Mesenteric fat pad (tissue), 1 donor: ENCODE results near the gene EWSR1. TPM values are rescaled to one million over a fixed set of nuclear protein-coding genes. Genes with fewer than 3 reads are reported as not detected.
A peak's percentile ranks its signal among the peaks of the same experiment; 100 is the strongest.

Source experiments
- DNase-seq: peaks from one replicate; pipeline ENCODE4 v3.0.0-alpha.2; 2020; ENCODE audit warnings: low spot score
- total RNA-seq: library from RNA; stranded (reverse); fragmentation: NEBNext Ultra II Directional; extraction: Animal tissue kit (Norgen Biotek cat#: 25700); gene quantifications from one replicate; pipeline ENCODE4 v1.2.1, GENCODE V29; 2021
- donor health status: DM: yes; HTN: yes; CAD: no.

Gene EWSR1
- total RNA-seq, 1 donor from 2014 or later, result 191 TPM

DNA sequence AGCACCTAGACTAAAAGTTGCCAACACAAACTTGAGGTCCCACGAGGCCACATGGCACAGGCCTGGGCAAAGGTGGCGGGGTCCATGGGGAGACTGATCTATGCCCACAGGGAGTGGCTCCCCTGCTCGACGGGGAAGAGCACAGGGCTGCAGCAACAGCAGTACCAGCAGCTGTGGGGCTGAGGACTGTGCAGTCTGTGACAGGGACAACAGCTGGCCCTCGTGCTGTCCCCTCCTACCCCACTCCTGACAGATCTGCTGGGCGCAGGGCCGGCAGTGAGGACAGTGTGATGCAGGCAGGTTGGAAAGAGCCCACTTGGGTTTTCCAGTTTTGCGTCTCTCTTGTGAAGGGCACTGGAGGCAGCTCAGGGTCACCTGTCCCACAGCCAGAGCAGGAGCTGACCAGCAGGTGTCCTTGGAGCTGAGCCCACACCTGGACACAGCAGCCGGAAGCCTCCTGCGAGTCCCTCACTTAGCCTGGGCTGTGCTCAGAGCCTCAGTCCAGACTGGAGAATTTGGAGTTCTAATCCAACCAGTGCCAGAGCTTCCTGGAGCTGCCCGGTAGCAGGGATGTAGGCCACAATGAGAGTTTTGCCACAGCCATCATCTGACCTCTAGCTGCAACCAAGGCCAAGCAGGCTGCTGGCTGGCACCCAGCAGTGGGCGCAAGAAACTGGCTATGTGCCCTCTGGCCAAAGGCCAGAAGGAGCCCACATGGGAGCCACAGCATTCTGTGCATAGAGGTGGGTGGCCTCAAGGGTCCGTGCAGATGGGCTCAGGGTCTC, 34.8 kb downstream of the EWSR1 start:
- peak; percentile 88 for DNase-seq

GRCh38 chr22:29305836-29306174, 37.7 kb downstream of the EWSR1 start:
- no peak for DNase-seq

GRCh38 chr22:29306175-29306834, 38.2 kb downstream of the EWSR1 start, which contains the start of gene GAS2L1:
Gene GAS2L1 (plus strand): TSS chr22:29306650. CDS start chr22:29308106, 1,456 bp downstream.
- peak; percentile 93 for DNase-seq

GRCh38 chr22:29306835-29307595, 38.9 kb downstream of the EWSR1 start:
- peak; percentile 89 for DNase-seq

- no peak for DNase-seq
Observed at GRCh38 chr22:29307596-29308147, 39.6 kb downstream of the EWSR1 start.

- peak; percentile 90 for DNase-seq
Observed at GRCh38 chr22:29308148-29308790, 40.2 kb downstream of the EWSR1 start.

- peak; percentile 89 for DNase-seq
Observed at GRCh38 chr22:29308791-29309262, 40.8 kb downstream of the EWSR1 start.

- DNase-seq, result peak; percentile 91
Observed at GRCh38 chr22:29309332-29310064, 41.4 kb downstream of the EWSR1 start.

DNA sequence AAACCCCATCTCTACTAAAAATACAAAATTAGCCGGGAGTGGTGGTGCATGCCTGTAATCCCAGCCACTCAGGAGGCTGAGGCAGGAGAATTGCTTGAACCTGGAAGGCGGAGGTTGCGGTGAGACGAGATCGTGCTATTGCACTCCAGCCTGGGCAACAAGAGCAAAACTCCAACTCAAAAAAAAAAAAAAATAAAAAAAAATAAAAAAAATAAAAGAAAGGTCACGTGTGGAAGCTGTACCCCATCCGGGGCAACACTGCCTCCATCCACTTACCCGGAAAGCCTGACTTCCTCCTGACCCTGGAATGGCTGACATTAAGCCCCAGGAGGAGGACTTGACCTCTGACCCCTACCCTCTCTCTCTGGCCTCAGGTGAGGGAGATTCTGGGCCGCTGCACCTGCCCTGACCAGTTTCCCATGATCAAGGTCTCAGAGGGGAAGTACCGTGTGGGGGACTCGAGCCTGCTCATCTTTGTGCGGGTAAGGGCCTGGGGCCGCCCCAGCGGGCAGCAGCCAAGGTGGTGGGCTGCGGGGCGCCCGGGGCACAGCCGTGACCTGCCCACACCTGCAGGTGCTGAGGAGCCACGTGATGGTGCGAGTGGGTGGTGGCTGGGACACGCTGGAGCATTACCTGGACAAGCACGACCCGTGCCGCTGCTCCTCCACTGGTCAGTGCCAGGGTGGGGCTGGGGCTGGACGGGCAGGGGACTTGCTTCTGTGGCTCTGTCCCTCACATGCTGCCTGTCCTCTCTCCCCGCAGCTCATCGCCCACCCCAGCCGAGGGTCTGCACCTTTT, 42.2 kb downstream of the EWSR1 start:
- peak; percentile 90 for DNase-seq

DNA sequence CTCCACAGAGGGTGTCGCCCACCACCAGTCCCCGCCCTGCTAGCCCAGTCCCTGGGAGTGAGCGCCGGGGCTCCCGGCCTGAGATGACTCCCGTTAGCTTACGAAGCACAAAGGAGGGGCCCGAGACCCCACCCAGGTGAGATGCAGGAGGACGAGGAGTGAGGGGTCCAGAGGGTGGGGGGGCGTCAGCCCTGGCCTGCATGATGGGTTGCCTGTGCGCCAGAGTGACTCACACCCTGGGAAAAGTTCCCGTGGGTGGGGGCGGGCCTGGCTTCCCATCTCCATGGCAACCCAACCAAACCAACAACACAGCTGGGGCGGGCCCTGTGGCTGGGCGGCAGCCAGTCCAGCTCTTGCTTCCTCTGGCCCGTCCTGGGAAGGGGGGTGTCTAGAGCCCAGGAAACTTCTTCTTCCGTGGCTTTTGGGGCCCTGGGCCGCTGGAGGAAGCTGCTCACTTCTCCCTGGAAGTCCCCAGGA, 42.8 kb downstream of the EWSR1 start:
- peak; percentile 98 for DNase-seq

DNA sequence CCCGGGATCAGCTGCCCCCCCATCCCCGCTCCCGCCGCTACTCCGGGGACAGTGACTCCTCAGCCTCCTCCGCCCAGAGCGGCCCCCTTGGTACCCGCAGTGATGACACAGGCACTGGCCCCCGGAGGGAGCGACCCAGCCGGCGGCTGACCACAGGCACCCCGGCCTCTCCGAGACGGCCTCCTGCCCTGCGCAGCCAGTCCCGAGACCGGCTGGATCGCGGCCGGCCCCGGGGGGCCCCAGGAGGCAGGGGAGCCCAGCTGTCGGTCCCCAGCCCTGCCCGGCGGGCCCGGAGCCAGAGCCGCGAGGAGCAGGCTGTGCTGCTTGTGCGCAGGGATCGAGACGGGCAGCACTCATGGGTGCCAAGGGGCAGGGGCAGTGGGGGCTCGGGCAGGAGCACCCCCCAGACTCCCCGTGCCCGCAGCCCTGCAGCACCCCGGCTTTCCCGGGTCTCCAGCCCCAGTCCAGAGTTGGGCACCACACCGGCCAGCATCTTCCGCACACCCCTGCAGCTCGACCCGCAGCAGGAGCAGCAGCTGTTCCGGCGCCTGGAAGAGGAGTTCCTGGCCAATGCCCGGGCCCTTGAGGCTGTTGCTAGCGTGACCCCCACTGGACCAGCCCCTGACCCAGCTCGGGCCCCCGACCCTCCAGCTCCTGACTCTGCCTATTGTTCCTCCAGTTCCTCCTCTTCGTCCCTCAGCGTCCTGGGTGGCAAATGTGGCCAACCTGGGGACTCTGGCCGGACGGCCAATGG, 43.6 kb downstream of the EWSR1 start:
- peak; percentile 91 for DNase-seq

DNA sequence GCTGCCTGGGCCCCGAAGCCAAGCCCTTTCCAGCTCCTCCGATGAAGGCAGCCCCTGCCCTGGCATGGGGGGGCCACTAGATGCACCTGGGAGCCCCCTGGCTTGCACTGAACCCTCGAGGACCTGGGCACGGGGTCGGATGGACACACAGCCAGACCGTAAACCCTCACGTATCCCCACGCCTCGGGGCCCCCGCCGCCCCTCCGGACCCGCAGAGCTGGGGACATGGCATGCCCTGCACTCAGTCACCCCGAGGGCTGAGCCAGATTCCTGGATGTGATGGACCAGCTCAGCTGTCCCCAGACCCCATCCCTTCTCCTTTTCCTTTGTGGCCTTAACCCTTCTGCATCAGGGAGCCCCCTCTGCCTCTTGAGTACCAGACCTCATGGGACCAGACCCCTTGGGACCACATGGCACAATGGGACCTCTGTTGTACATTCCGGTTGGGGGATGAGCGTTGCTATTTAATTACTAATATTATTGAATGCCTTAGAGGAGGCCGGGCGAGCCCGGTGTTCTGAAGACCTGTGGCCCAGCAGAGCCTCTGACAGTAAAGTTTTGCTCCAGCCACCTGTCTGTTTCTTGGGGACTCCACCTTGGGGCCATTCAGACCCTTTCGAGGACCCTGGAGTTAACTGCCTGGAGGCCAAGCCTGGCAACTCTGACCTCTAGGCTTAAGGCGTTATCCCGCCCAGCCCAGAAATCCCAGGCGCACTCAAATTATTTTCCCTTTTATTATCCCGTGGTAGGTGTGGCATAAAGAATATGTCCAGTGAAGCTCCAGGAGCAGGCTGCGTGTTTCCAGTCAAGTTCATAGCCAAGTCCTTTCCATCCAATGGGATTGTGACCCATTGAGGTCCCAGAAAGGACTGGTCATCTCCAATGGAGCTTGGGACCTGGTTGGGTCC, 44.4 kb downstream of the EWSR1 start:
- DNase-seq, result no peak

GRCh38 chr22:29313126-29313575, 45.1 kb downstream of the EWSR1 start:
- no peak for DNase-seq

- no peak for DNase-seq
Observed at GRCh38 chr22:29313576-29314466, 45.8 kb downstream of the EWSR1 start.

DNA sequence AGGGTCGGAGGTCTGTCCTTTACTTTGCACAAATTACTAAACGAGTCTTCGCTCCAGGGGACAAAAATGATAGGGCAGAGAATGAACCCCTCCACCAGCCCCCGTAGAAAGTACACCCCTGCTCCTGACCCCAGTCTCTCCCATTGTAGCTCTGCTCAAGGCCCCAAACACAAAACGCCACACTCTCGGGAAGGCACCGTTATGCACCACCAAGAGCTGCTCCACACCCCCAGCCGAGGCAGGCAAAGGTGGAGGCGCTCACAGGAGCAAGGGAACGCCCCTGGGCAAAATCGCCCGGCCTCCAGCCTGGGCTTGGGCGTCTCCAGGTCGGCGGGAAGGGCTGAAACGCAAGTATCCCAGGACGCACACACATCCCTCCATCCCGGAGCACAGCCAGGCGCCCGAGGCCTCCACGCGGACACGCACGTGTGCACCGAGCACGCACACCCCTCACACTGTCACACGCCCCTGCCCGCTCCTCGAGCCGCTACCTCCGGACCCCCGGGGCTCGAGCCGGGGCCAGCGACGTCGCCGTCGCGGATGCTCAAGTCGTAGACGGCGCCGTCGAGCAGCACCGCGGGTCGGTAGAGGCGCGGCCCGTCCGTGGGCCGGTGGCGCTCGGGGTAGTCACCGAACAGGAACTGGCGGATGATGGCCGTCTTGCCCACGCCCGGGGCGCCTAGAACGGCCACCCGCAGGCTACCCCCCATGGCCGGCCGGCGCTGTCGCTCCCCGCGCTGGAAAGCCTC, 46.6 kb downstream of the EWSR1 start:
- no peak for DNase-seq
